KBM-7 (cell line): Measurements from ENCODE around the gene SPRR1A.
A peak's percentile ranks its signal among the peaks of the same experiment; 100 is the strongest.
"Not testable (repeated sequence)": the region's sequence is repeated elsewhere in the genome, so short reads cannot be mapped to it uniquely, and the experiment has no call there.

Experiments used
- DNase-seq: peaks from one replicate; pipeline ENCODE4 v3.0.0-alpha.2; 2015
- in situ Hi-C: fragments of 300-500 bp; cut with MboI; formaldehyde crosslinking; loops from 2 replicates; pipeline ENCODE4 v1.14.3; 2020; ENCODE audit warnings: low sequenced_read_pairs, low pct_unique_long_range_greater_than_20kb, mixed read lengths

Gene SPRR1A

DNA sequence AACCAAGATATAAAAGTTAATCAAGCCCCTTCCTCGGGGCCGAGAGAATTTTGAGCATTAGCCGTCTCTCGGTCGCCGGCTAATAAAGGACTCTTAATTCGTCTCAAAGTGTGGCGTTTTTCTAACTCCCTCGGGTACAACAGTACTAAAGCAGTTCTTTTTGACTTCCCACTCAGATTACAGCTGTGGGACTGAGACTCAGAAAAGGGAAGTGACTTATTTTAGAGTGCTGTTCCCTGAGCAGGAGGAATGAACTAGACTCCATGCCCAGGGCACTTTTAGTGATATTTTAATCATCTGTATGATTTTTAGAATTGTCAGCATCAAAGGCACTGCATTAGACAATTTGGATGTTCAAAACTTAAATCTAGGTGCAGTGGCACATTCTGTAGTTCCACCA is 38.5 kb downstream of the SPRR1A start:
- peak; percentile 4 for DNase-seq
- in situ Hi-C loops = not testable (repeated sequence)

DNA sequence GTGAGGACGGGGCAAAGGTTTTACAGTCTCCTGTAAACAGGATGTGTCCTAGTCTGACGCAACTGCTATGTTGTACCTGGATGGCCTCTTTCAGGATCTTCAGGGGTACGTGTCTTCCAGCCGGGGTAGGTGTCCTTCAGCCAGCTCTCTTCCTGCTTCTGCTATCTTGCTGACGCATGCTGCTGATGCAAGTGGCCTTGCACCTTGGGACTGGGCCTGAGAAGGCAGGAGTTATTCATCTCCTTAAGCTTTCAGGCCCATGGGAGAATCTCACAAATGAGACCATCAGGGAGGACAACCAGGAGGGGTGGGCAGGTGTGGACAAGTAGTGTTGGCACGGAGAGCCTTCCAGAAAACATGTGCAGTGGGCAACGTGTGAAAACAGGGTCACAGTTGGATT is 39.2 kb downstream of the SPRR1A start:
- in situ Hi-C loops = no loop called here
- no peak for DNase-seq

DNA sequence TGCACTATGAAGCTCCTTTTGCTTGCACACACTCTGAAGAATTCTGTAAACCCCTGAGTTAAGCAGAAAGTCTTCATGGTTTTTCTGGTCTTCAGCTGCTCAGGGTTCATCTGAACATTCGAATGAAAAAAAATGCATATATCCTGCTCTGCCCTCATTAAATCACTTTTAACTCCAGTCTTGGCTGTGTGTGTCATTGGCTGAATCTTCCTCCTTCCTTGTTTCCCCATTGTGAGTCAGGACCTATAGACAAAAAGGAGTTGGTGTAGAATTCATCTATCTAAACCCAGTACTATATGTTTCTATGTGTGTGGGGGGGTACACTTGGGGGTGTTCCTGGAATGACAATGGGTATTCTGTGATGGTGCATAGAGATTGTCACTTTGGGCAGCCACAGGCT is 40.5 kb downstream of the SPRR1A start:
- in situ Hi-C loops = no loop called here
- no peak for DNase-seq

DNA sequence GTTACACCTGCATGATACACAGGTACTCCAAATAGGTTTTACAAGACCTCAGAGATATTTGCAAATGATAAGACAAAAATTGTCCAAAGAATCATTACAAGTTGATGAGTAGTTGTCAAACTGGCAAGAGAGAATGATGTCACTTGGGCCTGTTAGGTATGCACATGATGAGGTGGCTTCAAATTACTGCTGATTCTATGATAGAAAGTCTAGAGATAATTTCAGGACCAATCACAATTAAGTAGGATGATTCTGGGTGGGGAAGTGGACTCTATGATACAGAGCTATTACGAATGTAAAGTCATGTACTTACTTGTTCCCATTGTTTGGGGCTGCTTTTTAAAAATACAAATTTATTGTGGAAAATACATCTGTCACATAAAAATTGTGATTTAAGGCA is 41.9 kb downstream of the SPRR1A start:
- in situ Hi-C loops = no loop called here
- DNase-seq = no peak

DNA sequence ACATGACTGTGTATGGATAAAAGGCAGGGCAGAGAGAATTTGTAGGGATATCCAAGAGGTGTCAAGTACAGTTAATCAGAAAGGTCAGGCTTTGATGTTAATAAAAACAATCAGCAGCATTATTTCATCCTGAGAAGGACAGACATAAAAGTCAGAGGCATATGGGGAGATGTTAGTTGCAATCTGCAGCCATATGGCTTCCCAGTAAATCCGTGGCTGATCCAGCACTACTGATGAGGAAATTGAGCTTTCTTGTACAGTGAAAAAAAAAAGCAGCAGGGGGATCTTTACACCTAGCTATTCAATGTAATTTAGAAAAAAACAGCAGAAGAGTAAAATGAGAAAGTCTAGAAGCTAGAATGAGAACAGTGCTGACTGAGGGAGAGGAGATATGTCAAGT is 44.9 kb downstream of the SPRR1A start:
- DNase-seq = no peak
- in situ Hi-C loops = no loop called here

DNA sequence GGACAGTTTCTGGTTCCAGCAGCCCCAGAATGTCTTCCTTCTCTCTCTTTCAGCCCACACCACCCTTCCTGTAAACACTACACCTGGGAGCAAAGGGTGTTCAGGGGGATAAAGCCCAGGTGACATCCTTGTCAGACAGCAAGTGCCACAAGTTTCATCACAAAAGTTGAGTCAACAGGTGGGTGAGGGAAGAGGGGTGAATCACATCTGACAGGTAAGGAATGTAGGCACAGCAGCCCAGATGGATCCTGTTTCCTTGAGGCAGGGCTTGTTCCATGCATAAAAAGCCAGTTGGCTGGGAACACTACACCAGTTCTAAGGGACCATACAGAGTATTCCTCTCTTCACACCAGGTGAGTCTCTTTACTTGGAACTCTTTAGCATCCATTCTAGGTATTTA is 47.0 kb downstream of the SPRR1A start, which contains the start of gene SPRR1B:
Gene SPRR1B (plus strand): TSS at position 309 of the 400 bp plus-strand sequence. CDS start 1,143 bp downstream, outside the sequence.
- no peak for DNase-seq
- in situ Hi-C loops = no loop called here

DNA sequence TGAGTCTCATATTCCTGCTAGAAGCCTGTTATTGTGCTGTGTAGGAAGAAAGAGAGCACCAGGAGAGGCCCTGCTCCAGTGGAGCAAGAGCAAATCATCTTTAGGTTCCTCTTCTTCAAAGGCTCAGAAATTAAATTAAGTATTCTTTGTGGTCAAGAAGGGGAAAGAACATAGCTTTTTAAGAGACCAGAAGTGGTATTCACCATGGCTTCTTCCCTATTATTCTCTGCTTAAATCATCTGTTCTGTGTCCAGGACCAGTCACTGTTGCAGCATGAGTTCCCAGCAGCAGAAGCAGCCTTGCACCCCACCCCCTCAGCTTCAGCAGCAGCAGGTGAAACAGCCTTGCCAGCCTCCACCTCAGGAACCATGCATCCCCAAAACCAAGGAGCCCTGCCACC is 48.2 kb downstream of the SPRR1A start:
- in situ Hi-C loops = no loop called here

DNA sequence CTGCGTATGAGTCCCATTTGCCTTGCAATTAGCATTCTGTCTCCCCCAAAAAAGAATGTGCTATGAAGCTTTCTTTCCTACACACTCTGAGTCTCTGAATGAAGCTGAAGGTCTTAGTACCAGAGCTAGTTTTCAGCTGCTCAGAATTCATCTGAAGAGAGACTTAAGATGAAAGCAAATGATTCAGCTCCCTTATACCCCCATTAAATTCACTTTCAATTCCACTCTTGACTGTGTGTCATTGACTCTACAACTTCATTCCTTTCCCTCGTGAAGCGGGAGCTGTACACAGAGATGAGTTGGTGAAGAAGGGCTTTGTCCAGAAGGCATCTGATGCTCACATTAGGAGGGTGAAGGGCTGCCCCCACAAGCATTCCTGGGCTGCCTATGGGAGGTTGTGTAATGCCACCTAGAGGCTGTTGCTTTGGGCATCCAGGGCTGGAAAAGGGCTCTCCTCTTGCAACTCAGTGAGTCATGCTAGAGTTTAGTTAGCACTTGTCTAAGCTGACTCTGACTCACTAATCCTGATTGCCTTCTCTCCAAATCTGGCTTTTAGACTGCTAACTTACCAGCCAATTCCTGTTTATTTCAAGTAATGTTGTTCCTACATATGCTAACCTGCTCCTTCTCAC is 48.9 kb downstream of the SPRR1A start:
- peak; percentile 3 for DNase-seq
- in situ Hi-C loops = no loop called here

More for the DNA sequence above, 48.2 kb downstream of the SPRR1A start:
- no peak for DNase-seq

DNA sequence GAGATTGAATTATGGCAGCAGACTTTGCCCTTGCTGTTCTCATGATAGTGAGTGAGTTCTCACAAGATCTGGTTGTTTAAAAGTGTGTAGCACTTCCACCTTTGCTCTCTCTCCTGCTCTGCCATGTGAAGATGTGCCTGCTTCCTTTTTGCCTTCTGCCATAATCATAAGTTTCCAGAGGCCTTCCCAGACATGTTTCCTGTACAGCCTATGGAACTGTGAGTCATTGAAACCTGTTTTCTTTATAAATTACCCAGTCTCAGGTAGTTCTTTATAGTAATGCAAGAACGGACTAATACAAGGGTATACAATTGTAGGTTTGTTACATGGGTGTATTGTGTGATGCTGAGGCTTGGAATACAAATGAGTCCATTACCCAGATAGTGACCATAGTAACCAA is 51.3 kb downstream of the SPRR1A start:
- no peak for DNase-seq
- in situ Hi-C loops = no loop called here
